GM12878 (cell line): ENCODE data around the gene KCNJ10.

Experiments used
- CHD1 ChIP-seq: IDR thresholded peaks from 2 replicates; pipeline ENCODE4 v1.6.1; 2012; ENCODE audit warnings: low read depth, low read length, improper control_type of control experiment
- DPF2 ChIP-seq: fragments of 450-650 bp; IDR thresholded peaks from 2 replicates; pipeline ENCODE4 v1.6.1; 2017; ENCODE audit warnings: mild to moderate bottlenecking
- ESRRA ChIP-seq: IDR thresholded peaks from 2 replicates; pipeline ENCODE4 v1.6.1; 2012; ENCODE audit warnings: mild to moderate bottlenecking, low read length, improper control_type of control experiment
- TF ChIP-seq, protein P1 (sequence below), 3 experiments: IDR thresholded peaks in 2 of 3; conservative IDR thresholded peaks in 1 of 3; 2 replicates each; pipeline ENCODE4 v1.5.1; 2011; ENCODE audit warnings: low read depth in 3 of 3, low read length in 3 of 3, mild to moderate bottlenecking in 3 of 3, control low read depth in 2 of 3, moderate library complexity in 2 of 3, inconsistent platforms in 1 of 3, mixed read lengths in 1 of 3; ENCODE audit not compliant: control insufficient read depth in 2 of 3, insufficient read depth in 1 of 3; ENCODE audit errors: extremely low read depth in 1 of 3
- TF ChIP-seq, protein P2 (sequence below): IDR thresholded peaks from 2 replicates; pipeline ENCODE4 v1.6.1; 2011; ENCODE audit warnings: mild to moderate bottlenecking, low read depth, low read length, moderate library complexity; ENCODE audit not compliant: insufficient replicate concordance

DNA sequence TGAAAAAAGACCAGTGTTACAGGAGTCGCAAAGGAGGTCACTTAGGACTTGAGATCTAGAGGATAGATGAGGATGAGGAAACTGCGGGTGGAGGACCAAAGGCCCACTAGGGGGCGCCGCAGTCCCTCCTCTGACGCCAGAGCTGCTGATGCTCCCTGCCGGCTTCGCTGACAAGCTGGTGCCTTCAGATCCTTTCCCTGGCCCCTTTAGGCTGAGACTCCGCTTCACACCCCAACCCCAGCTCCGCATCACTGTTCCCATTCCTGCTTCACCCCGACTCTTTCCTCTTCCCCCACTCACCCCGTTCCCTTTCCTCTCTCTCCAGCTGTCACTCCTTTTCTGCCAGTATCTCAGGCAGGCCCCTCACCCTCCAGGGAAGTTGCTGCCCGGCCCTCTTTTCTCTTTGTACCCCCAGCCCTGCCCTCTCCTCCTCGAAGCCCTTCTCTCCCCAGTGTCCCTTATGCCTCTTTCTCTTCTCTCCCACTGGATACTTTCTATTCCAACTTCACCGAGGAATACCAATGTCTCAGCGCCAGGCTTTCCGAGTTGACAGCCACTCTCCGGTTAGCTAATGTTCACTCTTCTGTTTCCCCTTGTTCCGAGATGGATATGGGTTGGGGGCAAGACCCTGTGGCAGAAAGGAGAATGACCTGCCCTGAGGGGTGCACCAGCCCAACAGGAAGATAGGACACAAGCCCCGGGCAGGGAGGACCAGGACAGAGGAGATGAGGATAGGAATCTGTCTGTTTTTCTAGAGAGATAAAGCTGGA lies 15.9 kb upstream of the KCNJ10 start:
- no peak for TF ChIP-seq CHD1
- TF ChIP-seq, protein P1, sequence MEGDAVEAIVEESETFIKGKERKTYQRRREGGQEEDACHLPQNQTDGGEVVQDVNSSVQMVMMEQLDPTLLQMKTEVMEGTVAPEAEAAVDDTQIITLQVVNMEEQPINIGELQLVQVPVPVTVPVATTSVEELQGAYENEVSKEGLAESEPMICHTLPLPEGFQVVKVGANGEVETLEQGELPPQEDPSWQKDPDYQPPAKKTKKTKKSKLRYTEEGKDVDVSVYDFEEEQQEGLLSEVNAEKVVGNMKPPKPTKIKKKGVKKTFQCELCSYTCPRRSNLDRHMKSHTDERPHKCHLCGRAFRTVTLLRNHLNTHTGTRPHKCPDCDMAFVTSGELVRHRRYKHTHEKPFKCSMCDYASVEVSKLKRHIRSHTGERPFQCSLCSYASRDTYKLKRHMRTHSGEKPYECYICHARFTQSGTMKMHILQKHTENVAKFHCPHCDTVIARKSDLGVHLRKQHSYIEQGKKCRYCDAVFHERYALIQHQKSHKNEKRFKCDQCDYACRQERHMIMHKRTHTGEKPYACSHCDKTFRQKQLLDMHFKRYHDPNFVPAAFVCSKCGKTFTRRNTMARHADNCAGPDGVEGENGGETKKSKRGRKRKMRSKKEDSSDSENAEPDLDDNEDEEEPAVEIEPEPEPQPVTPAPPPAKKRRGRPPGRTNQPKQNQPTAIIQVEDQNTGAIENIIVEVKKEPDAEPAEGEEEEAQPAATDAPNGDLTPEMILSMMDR (IDR thresholded peaks at IDR 0.05 in 2 of 3, conservative IDR thresholded peaks at IDR 0.05 in 1 of 3; ENCODE audit: control insufficient read depth in 2 of 3, extremely low read depth in 1 of 3, insufficient read depth in 1 of 3, low read depth in 3 of 3, low read length in 3 of 3): peak; percentile 82 to 89 (median 88)
- TF ChIP-seq DPF2: no peak
- no peak for TF ChIP-seq ESRRA
- TF ChIP-seq, protein P2, sequence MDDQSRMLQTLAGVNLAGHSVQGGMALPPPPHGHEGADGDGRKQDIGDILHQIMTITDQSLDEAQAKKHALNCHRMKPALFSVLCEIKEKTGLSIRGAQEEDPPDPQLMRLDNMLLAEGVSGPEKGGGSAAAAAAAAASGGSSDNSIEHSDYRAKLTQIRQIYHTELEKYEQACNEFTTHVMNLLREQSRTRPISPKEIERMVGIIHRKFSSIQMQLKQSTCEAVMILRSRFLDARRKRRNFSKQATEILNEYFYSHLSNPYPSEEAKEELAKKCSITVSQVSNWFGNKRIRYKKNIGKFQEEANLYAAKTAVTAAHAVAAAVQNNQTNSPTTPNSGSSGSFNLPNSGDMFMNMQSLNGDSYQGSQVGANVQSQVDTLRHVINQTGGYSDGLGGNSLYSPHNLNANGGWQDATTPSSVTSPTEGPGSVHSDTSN: no peak
